ENCODE results near the gene RITA1.
A peak's percentile ranks its signal among the peaks of the same experiment; 100 is the strongest.

Gene RITA1

GRCh38 chr12:113183030-113183589, 2.4 kb upstream of the RITA1 start:
- 95% methylated on average over 11 of the region's 11 CpGs for WGBS
- no peak overlapping the region for H3K27ac ChIP-seq (ENCODE audit: low read depth, low read length)
- H3K36me3 ChIP-seq (ENCODE audit: insufficient read depth, low read length) = peaks cover 48% of the 10 kb centered on the region
- H3K4me1 ChIP-seq (ENCODE audit: insufficient read depth, low read length) = no peaks in the 10 kb centered on the region; the same call in 1 of the 2 replicates
- H3K4me3 ChIP-seq (ENCODE audit: low read length) = no peak overlapping the region
- H3K9me3 ChIP-seq (ENCODE audit: insufficient read depth, low read depth, low read length) = no peaks in the 10 kb centered on the region
- H3K9ac ChIP-seq (ENCODE audit: low read depth, low read length) = no peak overlapping the region
- H3K27me3 ChIP-seq (ENCODE audit: insufficient read depth, low read length) = no peaks in the 10 kb centered on the region

- 38% methylated on average over 26 of the region's 26 CpGs for WGBS
- H3K27ac ChIP-seq (ENCODE audit: low read depth, low read length) = no peak overlapping the region
- peaks cover 41% of the 10 kb centered on the region for H3K36me3 ChIP-seq (ENCODE audit: insufficient read depth, low read length)
- no peaks in the 10 kb centered on the region for H3K27me3 ChIP-seq (ENCODE audit: insufficient read depth, low read length)
- H3K4me1 ChIP-seq (ENCODE audit: insufficient read depth, low read length) = no peaks in the 10 kb centered on the region; the same call in 1 of the 2 replicates
- peak overlapping the region; percentile 78 for H3K4me3 ChIP-seq (ENCODE audit: low read length)
- H3K9me3 ChIP-seq (ENCODE audit: insufficient read depth, low read depth, low read length) = no peaks in the 10 kb centered on the region
- H3K9ac ChIP-seq (ENCODE audit: low read depth, low read length) = peak overlapping the region; percentile 94
These were observed 1.2 kb upstream of the RITA1 start for GRCh38 chr12:113184098-113184899.

- under 1% methylated on average over 20 of the region's 20 CpGs for WGBS
- H3K4me3 ChIP-seq (ENCODE audit: low read length) = peak overlapping the region; percentile 78
- peak overlapping the region; percentile 94 for H3K9ac ChIP-seq (ENCODE audit: low read depth, low read length)
- H3K36me3 ChIP-seq (ENCODE audit: insufficient read depth, low read length) = peaks cover 39% of the 10 kb centered on the region
- no peaks in the 10 kb centered on the region; the same call in 1 of the 2 replicates for H3K4me1 ChIP-seq (ENCODE audit: insufficient read depth, low read length)
- no peaks in the 10 kb centered on the region for H3K27me3 ChIP-seq (ENCODE audit: insufficient read depth, low read length)
- H3K9me3 ChIP-seq (ENCODE audit: insufficient read depth, low read depth, low read length) = no peaks in the 10 kb centered on the region
- H3K27ac ChIP-seq (ENCODE audit: low read depth, low read length) = peak overlapping the region; percentile 83
These were observed 681 bp upstream of the RITA1 start for GRCh38 chr12:113184900-113185179.

GRCh38 chr12:113186033-113186365, 478 bp downstream of the RITA1 start:
- H3K27ac ChIP-seq (ENCODE audit: low read depth, low read length) = peak overlapping the region; percentile 83; the same call in 1 of the 2 replicates
- peaks cover 35% of the 10 kb centered on the region for H3K36me3 ChIP-seq (ENCODE audit: insufficient read depth, low read length)
- 8% methylated on average over 10 of the region's 11 CpGs for WGBS
- no peaks in the 10 kb centered on the region for H3K27me3 ChIP-seq (ENCODE audit: insufficient read depth, low read length)
- peak overlapping the region; percentile 94 for H3K9ac ChIP-seq (ENCODE audit: low read depth, low read length)
- H3K4me3 ChIP-seq (ENCODE audit: low read length) = peak overlapping the region; percentile 78
- H3K4me1 ChIP-seq (ENCODE audit: insufficient read depth, low read length) = no peaks in the 10 kb centered on the region; the same call in 1 of the 2 replicates
- H3K9me3 ChIP-seq (ENCODE audit: insufficient read depth, low read depth, low read length) = no peaks in the 10 kb centered on the region

GRCh38 chr12:113186666-113187325, 1.3 kb downstream of the RITA1 start:
- H3K9ac ChIP-seq (ENCODE audit: low read depth, low read length) = no peak overlapping the region
- H3K9me3 ChIP-seq (ENCODE audit: insufficient read depth, low read depth, low read length) = no peaks in the 10 kb centered on the region
- peak overlapping the region; percentile 78; the same call in 1 of the 2 replicates for H3K4me3 ChIP-seq (ENCODE audit: low read length)
- no peaks in the 10 kb centered on the region; the same call in 1 of the 2 replicates for H3K4me1 ChIP-seq (ENCODE audit: insufficient read depth, low read length)
- peaks cover 42% of the 10 kb centered on the region for H3K36me3 ChIP-seq (ENCODE audit: insufficient read depth, low read length)
- 88% methylated on average over 16 of the region's 16 CpGs for WGBS
- no peaks in the 10 kb centered on the region for H3K27me3 ChIP-seq (ENCODE audit: insufficient read depth, low read length)
- H3K27ac ChIP-seq (ENCODE audit: low read depth, low read length) = no peak overlapping the region

- no peaks in the 10 kb centered on the region; the same call in 1 of the 2 replicates for H3K4me1 ChIP-seq (ENCODE audit: insufficient read depth, low read length)
- WGBS = 96% methylated on average over 2 of the region's 2 CpGs
- peaks cover 38% of the 10 kb centered on the region for H3K36me3 ChIP-seq (ENCODE audit: insufficient read depth, low read length)
These were observed 3.8 kb downstream of the RITA1 start for GRCh38 chr12:113189361-113189760.

GRCh38 chr12:113190761-113191160, 5.2 kb downstream of the RITA1 start:
- Histone ChIP-seq H3K36me3 (ENCODE audit: insufficient read depth, low read length) (peaks cover 38% of the 10 kb centered on the region), H3K4me3 (ENCODE audit: low read length) (no peak overlapping the region), H3K27ac (ENCODE audit: low read depth, low read length) (no peak overlapping the region), H3K9me3 (ENCODE audit: insufficient read depth, low read depth, low read length) (no peaks in the 10 kb centered on the region), H3K27me3 (ENCODE audit: insufficient read depth, low read length) (no peaks in the 10 kb centered on the region), H3K9ac (ENCODE audit: low read depth, low read length) (no peak overlapping the region), H3K4me1 (ENCODE audit: insufficient read depth, low read length) (peaks cover 5% of the 10 kb centered on the region; the same call in 1 of the 2 replicates)
- WGBS = 93% methylated on average over 4 of the region's 4 CpGs

More at GRCh38 chr12:113189361-113189760, 3.8 kb downstream of the RITA1 start:
- no peaks in the 10 kb centered on the region for H3K27me3 ChIP-seq (ENCODE audit: insufficient read depth, low read length)
- no peak overlapping the region for H3K9ac ChIP-seq (ENCODE audit: low read depth, low read length)
- H3K4me3 ChIP-seq (ENCODE audit: low read length) = no peak overlapping the region
- H3K27ac ChIP-seq (ENCODE audit: low read depth, low read length) = no peak overlapping the region
- no peaks in the 10 kb centered on the region for H3K9me3 ChIP-seq (ENCODE audit: insufficient read depth, low read depth, low read length)

GRCh38 chr12:113191227-113191626, 5.7 kb downstream of the RITA1 start:
- Histone ChIP-seq H3K36me3 (ENCODE audit: insufficient read depth, low read length) (peaks cover 38% of the 10 kb centered on the region), H3K4me1 (ENCODE audit: insufficient read depth, low read length) (peaks cover 5% of the 10 kb centered on the region; the same call in 1 of the 2 replicates), H3K9me3 (ENCODE audit: insufficient read depth, low read depth, low read length) (no peaks in the 10 kb centered on the region), H3K27me3 (ENCODE audit: insufficient read depth, low read length) (no peaks in the 10 kb centered on the region), H3K4me3 (ENCODE audit: low read length) (no peak overlapping the region), H3K27ac (ENCODE audit: low read depth, low read length) (no peak overlapping the region), H3K9ac (ENCODE audit: low read depth, low read length) (no peak overlapping the region)
- WGBS = 97% methylated on average over 19 of the region's 19 CpGs

GRCh38 chr12:113194971-113195391, 9.5 kb downstream of the RITA1 start:
- no peak overlapping the region for H3K4me3 ChIP-seq (ENCODE audit: low read length)
- no peaks in the 10 kb centered on the region for H3K9me3 ChIP-seq (ENCODE audit: insufficient read depth, low read depth, low read length)
- no peak overlapping the region for H3K27ac ChIP-seq (ENCODE audit: low read depth, low read length)
- WGBS = 84% methylated on average over 4 of the region's 4 CpGs
- peaks cover 5% of the 10 kb centered on the region; the same call in 1 of the 2 replicates for H3K4me1 ChIP-seq (ENCODE audit: insufficient read depth, low read length)
- no peaks in the 10 kb centered on the region for H3K27me3 ChIP-seq (ENCODE audit: insufficient read depth, low read length)
- H3K36me3 ChIP-seq (ENCODE audit: insufficient read depth, low read length) = peaks cover 20% of the 10 kb centered on the region
- no peak overlapping the region for H3K9ac ChIP-seq (ENCODE audit: low read depth, low read length)

- Histone ChIP-seq H3K9me3 (ENCODE audit: insufficient read depth, low read depth, low read length) (no peaks in the 10 kb centered on the region), H3K9ac (ENCODE audit: low read depth, low read length) (no peak overlapping the region), H3K27ac (ENCODE audit: low read depth, low read length) (no peak overlapping the region), H3K4me3 (ENCODE audit: low read length) (no peak overlapping the region), H3K27me3 (ENCODE audit: insufficient read depth, low read length) (no peaks in the 10 kb centered on the region), H3K36me3 (ENCODE audit: insufficient read depth, low read length) (peaks cover 15% of the 10 kb centered on the region), H3K4me1 (ENCODE audit: insufficient read depth, low read length) (peaks cover 5% of the 10 kb centered on the region; the same call in 1 of the 2 replicates)
- 90% methylated on average over 13 of the region's 13 CpGs for WGBS
These were observed 10.1 kb downstream of the RITA1 start for GRCh38 chr12:113195598-113195997.

- H3K9ac ChIP-seq (ENCODE audit: low read depth, low read length) = no peak overlapping the region
- no peak overlapping the region for H3K27ac ChIP-seq (ENCODE audit: low read depth, low read length)
- no peaks in the 10 kb centered on the region for H3K9me3 ChIP-seq (ENCODE audit: insufficient read depth, low read depth, low read length)
- 93% methylated on average over 7 of the region's 7 CpGs for WGBS
- no peak overlapping the region for H3K4me3 ChIP-seq (ENCODE audit: low read length)
- peaks cover 5% of the 10 kb centered on the region; the same call in 1 of the 2 replicates for H3K4me1 ChIP-seq (ENCODE audit: insufficient read depth, low read length)
- peaks cover 7% of the 10 kb centered on the region for H3K36me3 ChIP-seq (ENCODE audit: insufficient read depth, low read length)
- no peaks in the 10 kb centered on the region for H3K27me3 ChIP-seq (ENCODE audit: insufficient read depth, low read length)
These were observed 11.1 kb downstream of the RITA1 start for GRCh38 chr12:113196582-113196981.

Data from HUES64 (cell line).